Middle frontal gyrus (tissue), 1 donor: Measurements from ENCODE around the gene ARMC2.
"Not testable (repeated sequence)": the region's sequence is repeated elsewhere in the genome, so short reads cannot be mapped to it uniquely, and the experiment has no call there.

ENCODE experiments used
- DNase-seq: peaks from one replicate; pipeline ENCODE4 v3.0.0-alpha.2; 2015; ENCODE audit warnings: low spot score; ENCODE audit errors: extremely low spot score

The ARMC2 gene

DNA sequence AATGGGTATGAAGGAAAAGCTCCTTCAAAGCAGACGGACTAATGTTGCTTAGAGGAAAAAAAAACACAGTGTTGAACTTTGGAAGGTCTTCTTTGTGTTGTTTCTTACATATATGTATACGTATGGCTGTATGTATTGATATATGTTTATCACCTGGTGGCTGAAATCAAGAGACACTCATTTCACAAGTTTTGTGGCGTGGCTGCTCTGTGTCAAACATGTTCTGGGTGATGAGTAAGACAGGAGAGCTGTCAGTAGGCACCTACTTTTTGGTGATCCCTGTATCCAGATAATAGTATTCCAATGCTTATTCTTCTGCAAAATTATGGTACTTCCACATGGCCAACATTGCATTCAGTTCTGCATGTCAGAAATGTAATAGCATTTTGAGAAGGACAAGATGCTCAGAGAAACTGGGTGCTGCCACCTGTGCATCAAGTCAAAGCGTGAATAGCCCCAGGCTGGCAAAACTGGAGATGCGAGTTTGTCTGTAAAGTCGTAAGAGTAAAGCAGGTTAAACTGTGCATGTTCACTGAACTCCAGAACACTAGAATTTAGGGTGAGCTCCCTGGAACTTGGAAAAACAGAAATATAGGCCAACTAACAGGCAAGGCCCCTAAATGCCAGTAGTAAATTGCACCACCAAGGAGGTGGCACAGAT is 67.9 kb downstream of the ARMC2 start:
- no peak for DNase-seq

GRCh38 chr6:108920751-108921150 is 72.5 kb downstream of the ARMC2 start:
- DNase-seq: no peak

GRCh38 chr6:108921547-108922361 is 73.5 kb downstream of the ARMC2 start:
- no peak for DNase-seq

- no peak for DNase-seq
These were observed 74.3 kb downstream of the ARMC2 start for GRCh38 chr6:108922499-108922898.

DNA sequence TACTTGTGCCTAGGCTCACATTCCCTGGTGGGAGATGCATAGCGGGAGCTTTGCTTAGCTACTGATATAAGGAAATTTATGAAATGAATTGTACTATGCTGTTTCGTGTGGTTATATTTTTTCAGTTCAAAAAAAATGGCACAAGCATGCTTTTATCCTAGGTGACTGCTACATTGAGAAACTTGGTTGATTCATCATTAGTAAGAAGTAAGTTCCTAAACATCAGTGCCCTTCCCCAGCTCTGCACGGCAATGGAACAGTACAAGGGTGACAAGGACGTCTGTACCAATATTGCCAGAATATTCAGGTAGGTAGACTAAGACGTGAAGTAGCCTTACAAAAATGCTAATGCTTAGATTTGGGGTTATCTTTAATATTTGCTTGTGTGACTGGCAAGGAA is 79.7 kb downstream of the ARMC2 start:
- DNase-seq: no peak

DNA sequence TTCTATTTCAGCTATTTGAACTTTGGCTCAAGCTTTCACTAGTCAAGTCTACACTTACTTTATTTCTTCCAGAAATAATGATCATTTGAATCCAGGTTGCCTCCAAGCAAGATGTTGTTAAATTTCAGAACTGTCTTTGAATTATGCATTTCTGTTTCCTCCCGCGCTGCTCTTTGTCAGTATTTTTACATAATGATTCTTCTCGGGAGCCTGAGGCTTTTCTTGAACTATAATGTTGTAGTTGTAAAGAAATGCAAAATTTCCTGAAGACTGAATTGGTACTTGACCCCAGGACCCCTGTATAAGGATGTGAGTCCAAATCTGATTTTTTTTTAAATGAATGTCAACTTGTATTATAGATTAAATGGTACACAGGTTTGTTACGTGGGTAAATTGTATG is 80.4 kb downstream of the ARMC2 start:
- DNase-seq: no peak

GRCh38 chr6:108931090-108931489 is 82.9 kb downstream of the ARMC2 start:
- DNase-seq: not testable (repeated sequence)

- no peak for DNase-seq
These were observed 88.9 kb downstream of the ARMC2 start for GRCh38 chr6:108937170-108937569.

DNA sequence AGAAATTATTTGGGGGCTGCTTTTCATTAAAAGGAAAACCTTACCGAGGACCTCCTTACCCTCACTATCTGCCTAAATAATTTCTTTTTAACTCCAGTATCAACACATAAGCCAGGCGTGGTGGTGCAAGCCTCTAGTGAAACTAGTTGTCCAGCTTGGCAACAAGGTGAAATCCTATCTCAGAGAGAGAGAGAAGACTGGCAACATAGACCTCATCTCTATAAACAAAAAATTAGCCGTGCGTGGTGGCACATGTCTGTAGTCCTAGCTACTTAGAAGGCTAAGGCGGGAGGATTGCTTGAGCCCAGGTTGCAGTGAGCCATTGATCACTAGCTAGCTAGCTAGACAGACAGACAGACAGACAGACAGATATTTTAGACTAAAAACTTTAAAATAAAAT is 92.5 kb downstream of the ARMC2 start:
- DNase-seq: no peak

- DNase-seq: no peak
These were observed 93.1 kb downstream of the ARMC2 start for GRCh38 chr6:108941281-108941680.

DNA sequence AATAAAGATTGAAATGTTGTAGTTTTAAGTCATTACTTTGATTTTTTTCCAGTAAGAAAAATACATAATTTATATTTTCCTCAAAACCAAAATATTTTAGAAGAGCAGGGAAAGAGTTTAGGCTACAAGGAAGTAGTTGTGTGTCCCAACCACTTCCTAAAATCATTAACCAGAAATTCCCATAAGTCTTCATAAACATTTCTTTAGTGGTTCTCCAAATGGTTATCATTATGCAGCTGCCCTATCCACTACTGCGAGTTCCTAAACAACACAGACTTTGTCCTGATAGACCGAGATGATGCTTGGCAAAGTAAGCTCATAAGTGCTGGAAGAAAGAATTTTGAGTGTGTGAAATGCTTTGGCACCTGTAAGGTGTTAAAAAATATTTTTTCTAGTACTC is 93.6 kb downstream of the ARMC2 start:
- no peak for DNase-seq

DNA sequence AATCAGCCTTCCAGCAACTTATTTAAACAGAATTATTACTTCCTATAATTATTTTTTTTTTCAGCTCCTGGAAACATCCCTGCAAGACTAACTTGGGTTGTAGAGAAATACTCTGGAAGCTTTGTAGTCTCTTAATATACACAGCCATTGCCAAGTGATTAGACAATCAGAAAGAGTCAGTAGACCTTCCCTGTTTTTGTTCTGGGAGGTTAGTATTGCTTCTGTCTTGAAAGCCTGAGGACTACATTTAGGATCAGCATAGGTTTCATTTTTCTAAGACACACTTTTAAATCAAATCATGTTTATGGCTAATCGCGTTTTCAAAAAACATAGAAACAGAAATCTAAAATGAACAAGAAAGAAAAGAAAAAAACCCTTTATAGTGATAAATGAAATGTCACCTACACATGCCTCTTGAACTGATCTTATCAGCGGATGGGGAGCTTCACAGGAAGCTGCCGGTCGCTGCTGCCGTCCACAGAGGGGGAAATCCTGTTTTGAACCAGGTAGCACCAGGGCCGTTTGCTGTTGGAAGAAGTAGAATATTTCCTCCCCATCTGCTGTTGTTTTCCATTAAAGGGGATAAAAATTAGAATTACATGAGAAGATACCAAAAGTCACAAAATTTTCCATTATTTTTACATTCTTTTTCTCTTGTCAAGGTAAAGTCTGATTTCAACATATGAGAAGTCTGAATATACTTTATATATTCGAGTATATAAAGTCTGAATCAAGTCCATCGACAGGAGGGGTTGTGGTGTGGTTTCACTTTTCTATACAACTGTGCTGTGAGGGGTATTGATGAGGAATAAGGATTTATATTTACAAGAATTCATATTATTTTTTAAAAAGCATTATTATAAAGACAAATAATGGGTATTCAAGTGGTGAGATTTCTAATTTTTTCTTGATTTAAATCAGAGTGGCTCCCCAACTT is 94.6 kb downstream of the ARMC2 start:
- DNase-seq: no peak

GRCh38 chr6:108944071-108944470 is 95.8 kb downstream of the ARMC2 start:
- no peak for DNase-seq

DNA sequence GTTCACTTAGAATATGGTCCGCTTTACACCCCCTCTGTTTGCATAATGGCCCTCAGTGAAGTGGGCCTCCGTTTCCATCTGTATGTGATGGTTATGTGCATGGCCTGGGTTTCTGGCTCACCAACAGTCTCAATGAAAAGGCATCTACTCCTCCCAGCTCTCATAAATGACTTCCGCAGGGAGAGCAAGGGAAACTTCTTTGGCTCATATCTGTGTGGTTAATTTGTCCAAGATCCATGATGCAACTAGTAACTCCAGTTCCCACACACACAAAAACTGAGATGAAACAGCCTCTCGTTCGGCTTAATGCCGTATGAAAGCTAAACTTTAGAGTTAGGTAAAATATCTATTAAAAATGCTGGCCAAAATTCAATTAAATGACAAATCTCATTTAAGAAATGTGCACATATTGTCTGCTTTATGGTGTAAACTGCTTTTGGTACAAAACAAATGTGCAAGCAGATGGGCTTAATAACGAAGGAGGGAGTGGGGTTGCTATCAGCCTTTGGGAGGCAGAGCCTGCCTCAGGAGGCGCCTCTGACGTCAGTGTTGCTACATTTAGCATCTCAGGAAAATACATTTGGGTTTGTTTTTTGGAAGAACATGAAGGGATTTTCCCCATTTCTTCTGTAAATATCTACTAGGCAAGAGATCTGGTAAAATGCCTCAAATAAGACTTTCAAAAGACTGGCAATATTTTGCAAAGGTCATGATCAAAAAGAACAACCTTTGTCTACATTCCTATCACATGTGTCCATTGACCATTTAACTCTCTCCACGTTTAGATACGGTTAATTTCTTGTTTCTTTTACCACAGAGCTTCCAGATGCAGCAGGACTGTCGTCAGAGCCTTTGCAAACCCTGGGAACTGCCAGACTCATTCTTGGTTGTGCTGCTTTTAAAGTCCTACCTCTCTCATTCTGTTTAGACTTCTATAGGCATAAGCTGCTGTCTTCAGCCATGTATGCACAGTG is 96.8 kb downstream of the ARMC2 start:
- DNase-seq: peak; percentile 44

GRCh38 chr6:108945681-108946159 is 97.5 kb downstream of the ARMC2 start:
- no peak for DNase-seq

GRCh38 chr6:108946695-108947094 is 98.5 kb downstream of the ARMC2 start:
- no peak for DNase-seq

GRCh38 chr6:108947114-108947854 is 99.1 kb downstream of the ARMC2 start:
- no peak for DNase-seq

GRCh38 chr6:108948181-108948661 is 100.0 kb downstream of the ARMC2 start:
- peak; percentile 6 for DNase-seq

DNA sequence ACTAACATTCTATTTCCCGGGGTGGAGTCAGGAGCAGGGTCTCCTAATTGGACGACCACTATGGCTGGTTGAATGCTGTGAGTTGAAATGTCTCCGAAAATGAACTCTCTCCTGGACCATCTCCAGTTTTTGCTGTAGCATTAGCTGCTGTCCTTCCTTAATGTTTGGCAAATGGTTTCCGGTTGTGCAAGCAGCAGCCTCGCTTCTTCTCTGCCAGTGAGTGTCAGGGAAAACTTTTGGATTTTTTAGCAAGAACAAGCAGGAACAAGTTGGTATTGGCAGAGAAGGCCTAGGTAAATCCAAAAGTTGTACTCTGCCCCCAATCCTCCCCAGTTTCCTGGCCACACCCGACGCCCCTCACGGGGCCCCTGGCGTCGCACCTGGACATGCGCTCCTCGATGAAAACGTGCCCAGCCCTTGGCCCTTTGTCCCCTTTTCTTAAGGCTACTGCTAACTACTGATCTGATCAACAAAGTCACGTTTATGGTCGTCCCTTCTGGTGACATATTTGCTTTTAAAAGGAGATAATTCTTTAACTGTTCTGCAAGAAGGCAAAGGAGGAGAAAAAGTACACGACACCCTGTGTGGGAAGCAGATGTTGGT is 103.2 kb downstream of the ARMC2 start:
- no peak for DNase-seq
